Measurements from ENCODE around the gene VARS2. TPM values are rescaled to one million over a fixed set of nuclear protein-coding genes. Genes with fewer than 3 reads are reported as not detected.

Gene VARS2
- total and polyA plus RNA-seq, 9 of the 15 experiments (the other 6 are each of a cell fraction or from before 2014, with no cell fraction given) = 1.6 to 53.6 (median 29.9) TPM

GRCh38 chr6:30962716-30963115 is 48.7 kb downstream of the VARS2 start (continued):
- TF ChIP-seq MBD1 (CRISPR knock-in tag; IDR thresholded peaks at IDR 0.05) (no peak), HNRNPUL1 (IDR thresholded peaks at IDR 0.05; ENCODE audit: low read length) (no peak), DMBX1 (CRISPR knock-in tag; IDR thresholded peaks at IDR 0.05; ENCODE audit: borderline replicate concordance) (no peak), ATF1 (CRISPR knock-in tag; IDR thresholded peaks at IDR 0.05) (no peak), ATF1 (tag; IDR thresholded peaks at IDR 0.05) (no peak), GATAD2A (IDR thresholded peaks at IDR 0.05) (no peak), RBM39 (optimal IDR thresholded peaks at IDR 0.05; ENCODE audit: low read depth, low read length) (no peak), ZNF140 (CRISPR knock-in tag; IDR thresholded peaks at IDR 0.05) (no peak), ELF2 (CRISPR knock-in tag; IDR thresholded peaks at IDR 0.05) (no peak)
- TF ChIP-seq, protein P1, sequence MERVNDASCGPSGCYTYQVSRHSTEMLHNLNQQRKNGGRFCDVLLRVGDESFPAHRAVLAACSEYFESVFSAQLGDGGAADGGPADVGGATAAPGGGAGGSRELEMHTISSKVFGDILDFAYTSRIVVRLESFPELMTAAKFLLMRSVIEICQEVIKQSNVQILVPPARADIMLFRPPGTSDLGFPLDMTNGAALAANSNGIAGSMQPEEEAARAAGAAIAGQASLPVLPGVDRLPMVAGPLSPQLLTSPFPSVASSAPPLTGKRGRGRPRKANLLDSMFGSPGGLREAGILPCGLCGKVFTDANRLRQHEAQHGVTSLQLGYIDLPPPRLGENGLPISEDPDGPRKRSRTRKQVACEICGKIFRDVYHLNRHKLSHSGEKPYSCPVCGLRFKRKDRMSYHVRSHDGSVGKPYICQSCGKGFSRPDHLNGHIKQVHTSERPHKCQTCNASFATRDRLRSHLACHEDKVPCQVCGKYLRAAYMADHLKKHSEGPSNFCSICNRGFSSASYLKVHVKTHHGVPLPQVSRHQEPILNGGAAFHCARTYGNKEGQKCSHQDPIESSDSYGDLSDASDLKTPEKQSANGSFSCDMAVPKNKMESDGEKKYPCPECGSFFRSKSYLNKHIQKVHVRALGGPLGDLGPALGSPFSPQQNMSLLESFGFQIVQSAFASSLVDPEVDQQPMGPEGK (CRISPR knock-in tag; IDR thresholded peaks at IDR 0.05; ENCODE audit: borderline replicate concordance) = no peak
- TF ChIP-seq, protein P2, sequence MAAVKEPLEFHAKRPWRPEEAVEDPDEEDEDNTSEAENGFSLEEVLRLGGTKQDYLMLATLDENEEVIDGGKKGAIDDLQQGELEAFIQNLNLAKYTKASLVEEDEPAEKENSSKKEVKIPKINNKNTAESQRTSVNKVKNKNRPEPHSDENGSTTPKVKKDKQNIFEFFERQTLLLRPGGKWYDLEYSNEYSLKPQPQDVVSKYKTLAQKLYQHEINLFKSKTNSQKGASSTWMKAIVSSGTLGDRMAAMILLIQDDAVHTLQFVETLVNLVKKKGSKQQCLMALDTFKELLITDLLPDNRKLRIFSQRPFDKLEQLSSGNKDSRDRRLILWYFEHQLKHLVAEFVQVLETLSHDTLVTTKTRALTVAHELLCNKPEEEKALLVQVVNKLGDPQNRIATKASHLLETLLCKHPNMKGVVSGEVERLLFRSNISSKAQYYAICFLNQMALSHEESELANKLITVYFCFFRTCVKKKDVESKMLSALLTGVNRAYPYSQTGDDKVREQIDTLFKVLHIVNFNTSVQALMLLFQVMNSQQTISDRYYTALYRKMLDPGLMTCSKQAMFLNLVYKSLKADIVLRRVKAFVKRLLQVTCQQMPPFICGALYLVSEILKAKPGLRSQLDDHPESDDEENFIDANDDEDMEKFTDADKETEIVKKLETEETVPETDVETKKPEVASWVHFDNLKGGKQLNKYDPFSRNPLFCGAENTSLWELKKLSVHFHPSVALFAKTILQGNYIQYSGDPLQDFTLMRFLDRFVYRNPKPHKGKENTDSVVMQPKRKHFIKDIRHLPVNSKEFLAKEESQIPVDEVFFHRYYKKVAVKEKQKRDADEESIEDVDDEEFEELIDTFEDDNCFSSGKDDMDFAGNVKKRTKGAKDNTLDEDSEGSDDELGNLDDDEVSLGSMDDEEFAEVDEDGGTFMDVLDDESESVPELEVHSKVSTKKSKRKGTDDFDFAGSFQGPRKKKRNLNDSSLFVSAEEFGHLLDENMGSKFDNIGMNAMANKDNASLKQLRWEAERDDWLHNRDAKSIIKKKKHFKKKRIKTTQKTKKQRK (IDR thresholded peaks at IDR 0.05; ENCODE audit: borderline replicate concordance, low read depth, low read length) = no peak

Data from K562 (cell line).